T-helper 22 cell (primary cell): Measurements from ENCODE around the gene CDH4.

Experiments
- DNase-seq: peaks from one replicate; pipeline ENCODE4 v3.0.0-alpha.2; 2020; ENCODE audit warnings: low read depth

The CDH4 gene

DNA sequence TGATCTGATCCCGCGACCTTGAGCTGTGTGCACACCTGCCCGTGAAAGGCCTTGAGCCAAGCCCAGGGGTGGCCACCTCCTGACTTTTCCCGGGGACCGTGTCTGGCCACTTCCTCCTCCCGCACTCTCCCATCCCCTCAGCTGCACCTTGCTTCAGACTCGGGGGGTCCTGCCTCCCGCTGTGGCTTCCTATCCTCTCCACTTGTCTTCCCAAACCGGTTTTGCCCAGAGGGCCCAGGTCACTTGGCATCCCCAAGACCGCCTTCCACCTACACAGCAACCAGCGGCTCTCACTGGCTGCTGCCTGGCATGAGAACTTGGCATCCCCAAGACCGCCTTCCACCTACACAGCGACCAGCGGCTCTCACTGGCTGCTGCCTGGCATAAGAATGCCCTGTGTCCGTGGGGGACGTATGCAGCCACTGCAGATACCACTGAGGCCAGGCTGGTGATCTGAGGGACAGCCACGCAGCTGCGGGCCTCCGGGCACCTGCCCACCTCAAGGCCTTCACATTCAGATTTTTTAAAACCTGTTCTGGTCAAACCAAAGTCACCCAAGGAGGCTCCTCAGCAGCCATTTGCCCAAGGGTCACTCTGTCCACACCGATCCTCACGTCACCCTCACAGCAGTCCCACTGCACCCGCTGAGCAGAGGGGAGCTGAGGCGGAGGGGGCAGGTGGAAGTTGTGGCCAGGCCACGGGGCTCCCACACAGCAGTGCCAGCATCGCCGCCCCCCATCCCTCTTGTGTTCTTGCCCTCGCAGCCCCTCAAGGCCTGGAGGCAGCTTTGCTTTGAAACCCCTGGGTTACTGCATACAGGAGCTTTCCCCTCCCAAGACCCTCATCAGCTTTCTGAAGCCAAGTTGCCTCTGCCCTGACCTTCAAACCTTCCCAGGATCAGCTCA lies 568.1 kb downstream of the CDH4 start:
- DNase-seq, result no peak

DNA sequence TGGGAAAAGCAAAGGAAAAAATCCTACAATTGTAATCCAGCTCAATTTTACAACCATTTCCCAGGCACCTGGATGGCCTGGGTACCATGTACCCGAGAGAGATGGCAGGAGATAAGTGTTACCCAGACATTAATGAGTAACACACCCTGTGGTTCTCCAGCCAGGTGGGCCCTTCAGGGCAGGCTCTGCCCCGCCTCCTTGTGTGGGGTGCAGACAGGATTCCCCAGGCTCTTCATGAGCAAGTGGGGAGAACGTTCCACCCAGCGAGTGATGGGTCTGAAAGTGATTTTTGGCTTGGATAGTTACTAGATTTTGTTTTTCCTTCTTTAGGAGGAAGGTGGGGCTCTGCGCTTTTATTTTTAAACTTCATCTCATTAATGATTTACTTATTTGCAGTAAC lies 569.7 kb downstream of the CDH4 start:
- no peak for DNase-seq

DNA sequence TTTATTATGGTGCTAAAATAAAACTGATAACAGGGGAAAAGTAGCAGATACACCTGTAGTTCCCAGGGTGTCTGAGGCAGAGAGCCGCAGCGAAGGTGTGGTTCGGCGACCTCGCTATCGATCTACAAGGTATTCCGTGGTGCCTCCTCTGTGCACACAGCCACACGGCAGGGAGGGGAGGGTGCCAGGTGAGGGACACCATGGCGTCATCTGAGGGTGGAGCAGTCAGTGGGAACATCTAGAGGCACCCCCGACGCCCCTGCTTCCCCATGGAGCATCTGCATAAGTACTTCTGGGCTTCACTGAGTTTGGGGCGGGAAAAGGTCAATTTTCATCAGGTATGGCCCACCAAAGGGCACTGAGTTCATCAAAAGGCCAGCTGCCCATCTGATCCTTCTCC lies 570.3 kb downstream of the CDH4 start:
- no peak for DNase-seq

DNA sequence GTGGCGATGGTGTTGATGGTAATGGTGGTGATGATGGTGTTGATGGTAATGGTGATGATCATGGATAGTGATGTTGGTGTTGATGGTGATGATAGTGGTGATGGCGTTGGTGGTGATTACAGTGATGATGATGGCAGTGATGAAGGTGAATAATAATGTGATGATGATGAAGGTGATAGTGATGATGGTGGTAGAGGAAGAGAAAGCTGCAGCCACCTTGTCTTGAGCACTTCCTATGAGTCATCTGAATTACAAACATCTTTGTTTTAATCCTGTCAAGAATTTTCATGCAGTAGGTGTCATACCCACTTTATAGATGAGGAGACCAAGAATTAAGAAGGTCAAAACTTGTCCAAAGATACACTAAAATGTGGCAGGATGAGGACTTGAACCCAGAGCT lies 571.2 kb downstream of the CDH4 start:
- no peak for DNase-seq

DNA sequence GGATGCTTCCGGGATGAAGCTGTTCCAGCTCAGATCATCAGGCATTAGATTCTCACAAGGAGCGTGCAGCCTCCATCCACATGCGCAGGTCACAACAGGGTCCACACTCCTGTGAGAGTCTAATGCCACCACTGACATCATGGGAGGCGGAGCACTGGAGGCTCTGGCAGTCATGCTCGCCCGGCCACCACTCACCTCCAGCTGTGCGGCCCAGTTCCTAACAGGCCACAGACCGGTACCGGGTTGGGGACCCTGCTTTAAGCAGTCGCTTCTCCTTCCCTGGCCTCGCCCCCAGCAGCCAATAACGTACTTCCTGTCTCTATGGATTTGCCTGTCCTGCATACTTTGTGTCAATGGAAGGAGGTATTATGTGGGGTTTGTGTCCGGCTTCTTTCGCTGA lies 576.8 kb downstream of the CDH4 start:
- no peak for DNase-seq

DNA sequence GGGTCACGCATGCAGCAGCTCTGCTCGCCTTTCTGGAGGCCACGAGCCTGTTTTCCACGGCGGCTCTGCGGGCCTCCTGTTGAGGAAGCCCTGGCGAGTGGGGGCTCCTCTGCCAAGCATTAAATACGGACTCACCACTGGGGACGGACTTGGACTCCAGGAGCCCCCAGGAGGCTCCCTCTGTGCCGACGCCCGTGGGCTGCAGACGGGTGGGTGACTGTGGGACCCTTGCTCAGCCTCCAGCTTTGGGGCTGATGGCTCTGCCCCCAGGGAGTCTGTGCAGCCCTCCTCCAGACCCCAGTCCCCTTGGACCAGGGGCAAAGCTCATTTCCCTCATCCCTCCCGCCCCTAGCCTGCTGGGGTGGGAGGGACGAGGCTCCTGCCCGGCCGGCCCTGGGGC lies 577.5 kb downstream of the CDH4 start:
- DNase-seq, result no peak

DNA sequence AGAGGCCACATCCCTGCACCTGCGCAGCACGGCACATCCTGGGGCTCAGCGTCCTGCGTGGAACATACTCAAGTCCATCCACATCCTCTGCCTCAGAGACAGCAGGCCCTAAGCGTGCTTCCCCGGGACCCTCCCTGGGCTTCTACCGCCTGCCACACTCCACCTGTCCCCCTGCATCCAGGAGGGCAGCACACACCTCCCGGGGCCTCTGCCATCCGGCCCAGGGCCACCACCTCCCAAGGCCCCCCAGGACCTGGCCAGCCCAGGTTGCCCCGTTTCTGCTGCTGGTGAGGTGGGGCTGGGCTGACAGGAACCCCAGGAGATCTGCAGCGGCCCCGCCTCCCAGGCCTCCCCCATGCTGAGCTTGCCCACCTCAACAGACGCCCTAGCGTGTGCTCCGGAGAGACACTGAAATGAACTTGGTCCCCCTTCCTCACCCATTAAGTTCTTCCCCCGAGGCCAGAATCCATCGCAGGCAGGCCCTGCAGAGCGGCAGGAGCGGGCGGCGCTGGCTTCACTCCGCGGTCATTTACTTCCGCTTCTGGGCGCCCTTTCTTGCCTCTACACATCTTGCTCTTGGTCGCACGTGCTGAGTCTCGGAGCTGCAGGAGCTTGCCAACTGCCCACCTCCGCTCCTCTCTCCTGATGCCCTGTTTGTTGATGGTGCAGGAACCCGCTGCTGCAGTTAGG lies 578.3 kb downstream of the CDH4 start:
- DNase-seq, result no peak

DNA sequence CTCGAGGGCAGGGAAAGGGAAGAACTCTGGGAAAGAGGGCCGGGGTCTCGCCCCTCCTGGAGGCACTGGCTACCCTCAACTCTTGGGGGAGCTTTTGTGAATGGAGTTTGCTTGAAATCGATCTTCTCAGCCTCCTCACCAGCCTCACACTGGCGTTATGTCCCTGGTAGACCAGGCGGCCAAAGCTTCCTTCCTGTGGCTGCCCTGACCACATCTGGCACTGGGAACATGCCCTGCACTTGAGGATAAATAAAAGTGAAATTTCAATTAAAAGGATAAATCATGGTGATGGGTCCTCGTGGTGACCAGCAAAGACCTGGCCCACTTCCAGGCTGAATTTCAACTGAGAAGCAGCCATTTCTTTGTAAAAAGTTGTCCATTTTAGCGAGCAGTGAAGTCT lies 578.9 kb downstream of the CDH4 start:
- DNase-seq, result no peak

DNA sequence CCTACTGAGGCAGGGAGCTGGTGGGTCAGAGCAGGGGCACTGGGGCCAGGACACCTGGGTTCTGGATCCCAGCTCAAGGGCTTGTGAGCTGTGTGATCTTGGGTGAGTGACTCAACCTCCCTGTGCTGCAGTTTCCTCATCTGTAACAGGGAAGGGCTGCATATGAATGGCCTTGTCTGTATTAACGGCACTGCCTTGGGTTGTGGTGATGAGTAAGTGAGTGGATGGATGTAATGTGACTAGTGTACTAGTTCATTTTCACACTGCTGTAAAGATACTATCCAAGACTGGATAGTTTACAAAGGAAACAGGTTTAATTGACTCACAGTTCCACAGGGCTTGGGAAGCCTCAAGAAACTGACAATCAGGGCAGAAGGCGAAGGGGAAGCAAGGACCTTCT lies 580.1 kb downstream of the CDH4 start:
- no peak for DNase-seq

DNA sequence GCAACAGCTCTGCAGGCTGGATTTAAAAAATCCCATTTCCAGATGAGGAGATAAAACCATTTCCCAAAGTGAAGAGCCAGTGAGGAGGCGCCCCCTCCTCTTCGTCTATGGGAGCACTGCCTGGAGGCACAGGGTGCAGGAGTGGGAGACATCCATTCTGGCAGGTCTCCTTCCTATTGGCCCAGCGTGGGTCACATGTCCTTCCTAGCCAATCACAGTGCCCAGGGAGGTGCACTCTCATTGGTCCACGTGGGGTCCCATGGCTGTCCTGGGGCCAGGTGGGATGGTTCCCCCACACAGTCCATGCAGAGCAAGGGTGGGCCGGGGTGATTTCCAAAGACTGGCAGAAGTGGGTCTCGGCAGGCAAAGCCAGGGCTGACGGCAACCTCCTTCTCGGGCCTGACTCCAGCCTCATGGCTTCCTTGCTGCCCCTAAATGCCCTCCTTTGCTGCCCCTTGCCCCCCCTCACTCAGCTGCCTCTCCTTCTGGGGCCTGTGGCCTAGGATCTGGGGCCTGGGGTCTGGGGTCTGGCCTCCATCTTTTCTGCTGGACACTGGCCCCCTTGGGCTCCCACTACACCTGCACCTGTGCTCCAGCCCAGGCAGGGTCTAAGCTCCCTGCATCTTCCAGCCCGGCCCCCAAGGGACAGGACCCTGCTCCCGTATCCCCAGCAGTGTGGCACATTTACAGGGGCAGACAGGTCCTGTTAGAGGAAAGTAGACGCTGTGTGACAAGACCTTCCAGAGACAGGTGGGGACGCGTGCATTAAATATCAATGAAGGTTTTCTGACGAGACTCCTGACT lies 581.9 kb downstream of the CDH4 start:
- DNase-seq, result no peak

DNA sequence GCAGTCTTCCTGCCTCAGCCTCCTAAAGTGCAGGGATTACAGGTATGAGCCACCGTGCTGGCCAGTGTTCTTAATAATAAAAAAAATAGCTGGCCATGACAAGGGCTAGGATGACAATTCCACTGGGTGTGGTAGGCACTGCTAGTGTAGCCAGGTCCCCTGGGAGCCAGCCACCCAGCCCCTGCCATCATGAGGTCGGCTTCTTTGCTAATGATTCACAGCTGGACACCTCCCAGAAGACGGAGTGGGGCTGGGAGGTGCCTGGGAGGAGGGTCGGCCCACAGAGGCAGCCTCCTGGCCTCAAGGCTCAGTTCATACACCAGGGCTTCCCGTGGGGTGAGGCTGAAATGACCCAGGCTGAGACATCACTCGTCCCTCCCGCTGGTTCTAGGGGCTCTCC lies 583.2 kb downstream of the CDH4 start:
- DNase-seq, result no peak

DNA sequence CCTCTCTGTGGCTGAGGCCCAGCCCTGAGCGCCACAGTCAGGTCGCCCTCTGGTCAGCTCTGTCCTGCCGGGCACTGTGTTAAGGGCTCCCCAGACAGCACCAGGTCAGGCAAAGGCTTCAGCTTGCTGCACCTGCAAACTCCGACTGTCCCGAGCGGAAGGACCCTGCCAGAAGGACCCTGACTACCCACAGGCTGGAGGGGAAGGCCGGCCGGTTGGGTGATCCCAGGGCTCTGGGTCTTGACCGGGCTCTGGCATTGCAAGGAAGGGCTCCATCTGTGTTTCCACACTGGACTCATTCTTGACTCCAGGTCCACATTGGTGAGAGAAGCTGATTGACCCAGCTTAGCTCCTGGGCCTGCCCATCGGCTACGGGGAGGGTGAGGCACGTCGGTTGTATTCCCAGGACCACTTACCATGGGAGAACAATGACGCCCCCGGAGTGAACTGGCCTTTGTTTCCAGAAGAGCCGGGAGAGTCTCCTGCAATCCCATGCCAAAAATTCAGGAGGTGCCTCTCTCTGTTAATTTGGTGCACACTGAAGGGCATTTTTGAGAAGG lies 583.8 kb downstream of the CDH4 start:
- no peak for DNase-seq

DNA sequence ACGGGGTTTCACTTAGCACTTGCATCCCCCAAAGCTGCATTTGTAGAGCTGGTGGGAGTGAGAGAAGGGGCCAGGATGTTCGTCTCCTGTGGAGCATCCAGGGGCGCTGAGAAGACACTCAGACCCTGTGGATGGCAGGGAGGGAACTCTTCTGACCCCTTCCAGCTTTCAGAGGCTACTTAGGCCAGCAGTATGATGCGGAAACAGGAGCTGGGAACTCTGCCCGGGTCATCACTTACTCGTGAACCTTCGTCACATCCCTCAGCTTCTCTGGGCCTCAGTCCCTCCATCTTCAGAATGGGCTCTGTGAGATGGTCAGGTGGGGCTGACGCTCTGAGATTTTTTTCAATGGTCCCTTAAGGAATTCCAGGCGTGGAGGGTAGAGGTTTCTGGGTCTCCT lies 585.1 kb downstream of the CDH4 start:
- no peak for DNase-seq

DNA sequence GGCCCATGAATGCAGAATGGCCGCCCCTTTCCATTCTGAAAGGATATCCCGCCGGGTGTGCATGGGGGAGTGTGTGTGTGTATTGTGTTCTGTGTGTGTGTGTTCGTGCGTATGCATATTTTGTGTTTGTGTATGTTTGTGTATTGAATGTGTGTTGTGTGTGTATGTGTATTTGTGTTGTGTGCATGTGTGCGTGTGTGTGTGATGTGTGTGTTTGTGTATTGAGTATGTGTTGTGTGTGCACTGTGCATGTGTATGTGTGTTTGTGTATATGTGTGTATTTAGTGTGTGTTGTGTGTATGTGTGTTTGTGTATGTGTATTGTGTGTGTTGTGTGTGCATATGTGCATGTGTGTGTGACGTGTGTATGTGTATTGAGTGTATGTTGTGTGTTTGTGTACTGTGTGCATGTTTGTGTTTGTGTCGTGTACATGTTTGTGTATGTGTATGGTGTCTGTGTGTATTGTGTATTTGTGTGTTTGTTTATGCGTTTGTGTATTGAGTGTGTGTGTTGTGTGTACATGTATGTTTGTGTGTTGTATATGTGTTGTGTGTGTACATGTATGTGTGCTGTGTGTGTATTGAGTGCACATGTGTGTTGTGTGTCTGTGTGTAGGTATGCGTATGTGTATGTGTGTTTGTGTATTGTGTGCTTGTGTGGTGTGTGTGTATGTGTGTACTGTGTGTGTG lies 587.3 kb downstream of the CDH4 start:
- no peak for DNase-seq

DNA sequence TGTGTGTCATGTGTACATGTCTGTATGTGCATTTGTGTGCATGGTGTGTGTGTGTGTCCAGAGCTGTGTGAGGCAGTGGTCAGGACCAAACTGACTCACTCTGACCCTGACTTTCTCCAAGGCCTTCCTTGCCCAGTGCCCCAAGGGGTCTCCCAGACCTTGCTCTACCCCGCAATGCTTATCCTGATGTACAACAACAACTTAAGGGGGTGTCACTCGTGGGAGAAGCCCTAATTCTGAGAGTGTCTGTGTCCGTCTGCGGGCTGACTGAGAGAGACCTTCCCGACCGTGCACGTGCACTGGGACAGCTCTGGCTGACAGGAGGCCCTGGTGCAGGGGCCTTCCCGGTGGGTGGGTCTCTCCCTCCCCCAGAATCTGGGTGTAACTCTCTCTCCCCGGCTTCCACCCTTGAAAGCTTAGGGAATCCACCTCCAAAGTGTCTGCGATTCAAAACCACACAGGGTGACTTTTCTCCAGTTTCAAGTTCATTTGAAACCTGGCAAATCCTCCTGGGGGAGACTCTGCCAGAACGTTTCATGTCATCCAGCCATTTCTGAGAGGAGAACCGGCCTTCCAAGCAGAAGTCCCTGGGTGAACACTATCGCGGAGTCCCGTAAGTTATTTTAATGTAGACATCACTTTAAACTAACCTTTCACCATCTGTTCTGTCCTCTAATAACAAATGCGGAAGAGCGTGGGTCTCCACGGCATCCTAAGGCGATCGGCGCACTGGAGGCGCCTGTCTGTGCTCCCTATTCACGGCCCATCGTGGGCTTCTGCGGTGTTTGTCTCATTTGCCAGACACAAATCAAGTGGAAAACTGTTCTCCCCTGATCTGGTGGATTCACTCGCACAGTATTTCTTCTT lies 588.1 kb downstream of the CDH4 start:
- DNase-seq, result no peak

DNA sequence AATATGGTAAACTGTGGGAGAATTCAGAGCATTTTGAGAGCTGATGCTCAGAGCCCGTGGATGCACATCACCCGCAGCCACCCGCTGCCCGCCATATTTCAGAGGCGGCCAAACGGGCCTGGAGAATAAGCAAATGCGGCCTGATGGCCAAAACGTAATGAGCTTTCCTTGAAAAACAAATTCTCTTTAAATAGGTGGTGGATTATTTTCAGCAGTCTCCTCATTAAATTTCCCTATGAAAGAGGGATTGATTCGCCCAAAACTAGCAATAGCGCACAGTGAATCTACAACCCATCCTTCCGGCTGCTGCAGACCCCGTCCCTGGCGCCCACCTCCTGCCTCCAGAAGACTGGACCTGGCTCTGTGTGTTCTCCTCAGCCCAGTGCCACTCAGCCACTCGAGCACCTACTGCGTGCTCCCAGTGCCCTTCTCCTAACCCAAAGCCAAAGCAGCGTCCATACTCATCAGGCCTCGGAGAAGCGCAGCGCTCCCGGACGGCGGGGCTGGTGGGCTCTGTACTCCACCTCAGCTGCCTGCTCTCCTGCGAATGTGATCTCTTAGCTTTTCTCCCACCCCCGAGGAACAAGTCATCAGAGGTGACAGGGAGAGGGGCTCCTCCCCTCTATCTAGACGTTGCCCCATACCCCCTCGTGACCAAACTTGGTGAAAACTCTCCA lies 588.9 kb downstream of the CDH4 start:
- no peak for DNase-seq

DNA sequence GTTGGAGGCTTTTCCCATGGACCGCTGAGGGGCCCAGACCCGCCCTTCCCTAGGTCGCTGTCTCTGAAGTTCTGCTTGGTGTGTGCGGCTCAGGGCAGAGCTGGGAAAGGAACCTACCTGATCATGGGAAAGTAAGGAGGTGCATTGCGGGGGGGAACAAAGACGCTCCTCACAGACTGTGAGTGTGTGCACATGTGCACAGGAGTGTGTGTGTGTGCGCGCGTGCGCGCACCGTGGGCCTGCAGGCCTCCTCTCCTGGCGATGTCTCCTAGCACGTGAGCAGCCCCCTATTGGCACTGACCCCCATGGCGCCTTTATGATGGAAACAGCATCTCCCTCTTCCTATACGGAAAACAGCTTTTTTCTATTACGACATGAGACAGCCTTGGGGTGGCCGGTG lies 589.5 kb downstream of the CDH4 start:
- DNase-seq, result no peak

DNA sequence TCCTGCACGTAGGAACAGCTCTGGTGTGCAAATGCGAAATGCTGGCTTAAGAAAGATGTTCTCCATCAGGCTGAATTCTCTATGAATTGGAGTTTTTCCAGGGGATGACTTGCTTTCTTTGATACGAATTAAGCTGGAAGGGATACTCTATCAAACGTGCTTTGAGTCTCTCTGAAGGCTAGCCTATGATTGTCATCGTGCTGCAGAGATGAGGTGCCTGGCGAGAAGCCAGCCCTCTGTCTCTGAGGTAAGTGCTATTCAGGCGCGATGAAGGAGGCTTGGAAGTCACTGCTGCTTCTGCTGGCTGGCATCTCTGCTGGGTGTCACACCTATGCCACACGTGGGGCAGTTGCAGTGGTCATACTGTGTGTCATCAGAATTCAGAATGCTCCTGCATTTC lies 589.9 kb downstream of the CDH4 start:
- DNase-seq, result no peak

DNA sequence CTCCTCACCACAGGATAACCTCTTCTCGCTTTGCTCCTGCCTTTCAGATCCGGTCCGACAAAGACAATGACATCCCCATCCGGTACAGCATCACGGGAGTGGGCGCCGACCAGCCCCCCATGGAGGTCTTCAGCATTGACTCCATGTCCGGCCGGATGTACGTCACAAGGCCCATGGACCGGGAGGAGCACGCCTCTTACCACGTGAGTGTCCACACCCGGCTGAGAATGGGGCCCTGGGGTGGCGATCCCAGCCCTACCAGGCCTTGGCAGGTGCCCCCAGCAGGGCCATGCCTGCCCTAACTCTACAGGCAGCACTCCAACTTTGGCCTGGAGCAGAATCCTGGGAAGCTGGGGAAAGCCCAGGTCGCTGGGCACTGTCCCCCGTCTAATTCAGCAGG lies 592.6 kb downstream of the CDH4 start:
- DNase-seq, result no peak

DNA sequence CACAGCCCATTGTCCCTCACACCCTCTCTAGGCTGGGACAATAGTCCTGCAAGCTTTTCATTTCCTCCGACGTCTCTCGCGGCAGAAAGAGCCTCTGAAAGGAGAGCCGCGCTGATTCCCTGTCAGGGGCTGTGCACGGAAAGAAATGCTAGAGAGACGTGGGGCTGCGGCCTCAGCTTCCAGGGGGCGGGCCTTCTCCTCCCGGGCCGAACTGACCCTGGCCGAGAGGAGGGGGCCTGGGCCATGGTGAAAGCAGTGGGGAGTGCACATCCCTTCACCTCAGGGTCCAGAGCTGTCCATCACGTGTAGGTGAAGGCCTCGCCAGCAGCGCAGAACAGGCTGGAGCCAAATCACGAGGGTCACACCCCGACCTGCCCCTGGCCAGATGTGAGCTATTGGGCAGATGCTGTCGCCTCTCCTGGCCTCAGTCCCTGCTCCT lies 593.2 kb downstream of the CDH4 start:
- no peak for DNase-seq
